H9 (cell line): ENCODE measurements around the gene ARSI. TPM values are rescaled to one million over a fixed set of nuclear protein-coding genes. Genes with fewer than 3 reads are reported as not detected.

Experiments used
- DNase-seq: peaks from one replicate; pipeline ENCODE4 v3.0.0-alpha.2; 2017
- H2AFZ ChIP-seq: one replicate; pipeline ENCODE4 v1.6.1; 2013; ENCODE audit warnings: mild to moderate bottlenecking, low read length, control low read depth, moderate library complexity
- H2AK5ac ChIP-seq: 2 replicates; pipeline ENCODE4 v1.6.1; 2013; ENCODE audit warnings: low read length, control low read depth, mixed read lengths; ENCODE audit not compliant: insufficient read length
- H2BK120ac ChIP-seq: one replicate; pipeline ENCODE4 v1.6.1; 2013; ENCODE audit warnings: low read depth, mild to moderate bottlenecking, low read length, control low read depth, inconsistent platforms; ENCODE audit not compliant: poor library complexity, severe bottlenecking
- H2BK12ac ChIP-seq: 2 replicates; pipeline ENCODE4 v1.6.1; 2013; ENCODE audit warnings: low read length, control low read depth, mixed read lengths, low read depth; ENCODE audit not compliant: insufficient read length
- H2BK15ac ChIP-seq: 2 replicates; pipeline ENCODE4 v1.6.1; 2013; ENCODE audit warnings: low read depth, low read length, control low read depth
- H2BK20ac ChIP-seq: one replicate; pipeline ENCODE4 v1.6.1; 2013; ENCODE audit warnings: low read depth, mild to moderate bottlenecking, low read length, control low read depth, inconsistent platforms; ENCODE audit not compliant: poor library complexity, severe bottlenecking
- H2BK5ac ChIP-seq: 2 replicates; pipeline ENCODE4 v1.6.1; 2013; ENCODE audit warnings: low read length, control low read depth, mixed read lengths; ENCODE audit not compliant: insufficient read length
- H3K14ac ChIP-seq: 2 replicates; pipeline ENCODE4 v1.6.1; 2013; ENCODE audit warnings: low read length, control low read depth; ENCODE audit not compliant: insufficient read depth
- H3K18ac ChIP-seq: 2 replicates; pipeline ENCODE4 v1.6.1; 2013; ENCODE audit warnings: low read depth, mild to moderate bottlenecking, mixed read lengths, low read length, control low read depth; ENCODE audit not compliant: insufficient read length
- H3K23ac ChIP-seq: 2 replicates; pipeline ENCODE4 v1.6.1; 2013; ENCODE audit warnings: low read length, control low read depth, mixed read lengths, low read depth; ENCODE audit not compliant: insufficient read length
- H3K23me2 ChIP-seq: 2 replicates; pipeline ENCODE4 v1.6.1; 2013; ENCODE audit warnings: low read depth, mild to moderate bottlenecking, mixed read lengths, low read length, control low read depth; ENCODE audit not compliant: insufficient read length, poor library complexity, severe bottlenecking
- H3K27ac ChIP-seq: 2 replicates; pipeline ENCODE4 v1.5.1; 2013; ENCODE audit warnings: low read length, control low read depth, mixed read lengths, low read depth; ENCODE audit not compliant: insufficient read length
- H3K27me3 ChIP-seq: 2 replicates; pipeline ENCODE4 v1.6.1; 2013; ENCODE audit warnings: low read length, control low read depth, inconsistent platforms; ENCODE audit not compliant: insufficient read depth
- H3K4ac ChIP-seq: 2 replicates; pipeline ENCODE4 v1.6.1; 2013; ENCODE audit warnings: low read depth, mild to moderate bottlenecking, control low read depth, inconsistent platforms, low read length, moderate library complexity
- H3K4me1 ChIP-seq: 2 replicates; pipeline ENCODE4 v1.6.1; 2013; ENCODE audit warnings: low read length, control low read depth, inconsistent platforms; ENCODE audit not compliant: insufficient read depth
- H3K4me2 ChIP-seq: 2 replicates; pipeline ENCODE4 v1.6.1; 2013; ENCODE audit warnings: low read length, control low read depth, mixed read lengths; ENCODE audit not compliant: insufficient read length, insufficient read depth
- H3K56ac ChIP-seq: 2 replicates; pipeline ENCODE4 v1.6.1; 2013; ENCODE audit warnings: low read depth, mild to moderate bottlenecking, mixed read lengths, low read length, control low read depth; ENCODE audit not compliant: insufficient read length
- H3K79me1 ChIP-seq: 2 replicates; pipeline ENCODE4 v1.6.1; 2013; ENCODE audit warnings: low read depth, mild to moderate bottlenecking, moderate library complexity, low read length, control low read depth, inconsistent platforms; ENCODE audit not compliant: insufficient read depth, poor library complexity, severe bottlenecking
- H3K79me2 ChIP-seq: 2 replicates; pipeline ENCODE4 v1.6.1; 2013; ENCODE audit warnings: low read length, control low read depth, inconsistent platforms; ENCODE audit not compliant: insufficient read depth
- H3K9ac ChIP-seq: 2 replicates; pipeline ENCODE4 v1.6.1; 2013; ENCODE audit warnings: low read length, control low read depth, mixed read lengths; ENCODE audit not compliant: insufficient read length; ENCODE audit errors: extremely low read depth
- H3K9me3 ChIP-seq: one replicate; pipeline ENCODE4 v1.6.1; 2013; ENCODE audit warnings: low read depth, low read length, inconsistent platforms; ENCODE audit not compliant: control insufficient read depth
- H3T11ph ChIP-seq: one replicate; pipeline ENCODE4 v1.6.1; 2013; ENCODE audit warnings: mild to moderate bottlenecking, low read length, control low read depth, inconsistent platforms
- H4K20me1 ChIP-seq: one replicate; pipeline ENCODE4 v1.6.1; 2013; ENCODE audit not compliant: control insufficient read depth, insufficient read length, insufficient read depth
- H4K5ac ChIP-seq: 2 replicates; pipeline ENCODE4 v1.6.1; 2013; ENCODE audit warnings: low read depth, mild to moderate bottlenecking, mixed read lengths, low read length, control low read depth; ENCODE audit not compliant: insufficient read length
- H4K8ac ChIP-seq: replicated peaks from 2 replicates; pipeline ENCODE4 v1.6.1; 2013; ENCODE audit warnings: low read length, control low read depth, mixed read lengths, low read depth; ENCODE audit not compliant: insufficient read length
- H4K91ac ChIP-seq: 2 replicates; pipeline ENCODE4 v1.6.1; 2013; ENCODE audit warnings: low read depth, mild to moderate bottlenecking, moderate library complexity, mixed read lengths, low read length, control low read depth; ENCODE audit not compliant: insufficient read length
- H3K27ac Mint-ChIP-seq, 3 experiments: 2 replicates in 2 of 3; 3 replicates in 1 of 3; pipeline ENCODE4 v1.8.0; 2020 to 2021; ENCODE audit warnings: mixed read lengths in 3 of 3, mild to moderate bottlenecking in 1 of 3, moderate library complexity in 1 of 3
- H3K27me3 Mint-ChIP-seq: 2 replicates; pipeline ENCODE4 v1.8.0; 2021; ENCODE audit warnings: low read depth, mild to moderate bottlenecking, moderate library complexity, mixed read lengths
- H3K36me3 Mint-ChIP-seq, 3 experiments: 2 replicates in 2 of 3; 3 replicates in 1 of 3; pipeline ENCODE4 v1.8.0; 2020 to 2021; ENCODE audit warnings: low read depth in 3 of 3, mixed read lengths in 3 of 3; ENCODE audit not compliant: insufficient read depth in 1 of 3
- H3K4me1 Mint-ChIP-seq, 2 experiments: 2 replicates each; pipeline ENCODE4 v1.8.0; 2020; ENCODE audit warnings: mixed read lengths in 2 of 2
- H3K4me3 Mint-ChIP-seq, 2 experiments: 2 replicates in 1 of 2; 3 replicates in 1 of 2; pipeline ENCODE4 v1.8.0; 2020 to 2021; ENCODE audit warnings: mild to moderate bottlenecking in 2 of 2, mixed read lengths in 2 of 2, moderate library complexity in 1 of 2
- H3K9me3 Mint-ChIP-seq, 2 experiments: 2 replicates in 1 of 2; 3 replicates in 1 of 2; pipeline ENCODE4 v1.8.0; 2020; ENCODE audit warnings: mild to moderate bottlenecking in 2 of 2, mixed read lengths in 2 of 2, moderate library complexity in 1 of 2
- CTCF ChIP-seq: fragments of 200-600 bp; sonication (generic); conservative IDR thresholded peaks from 3 replicates; pipeline ENCODE4 v1.8.0; 2021; ENCODE audit warnings: antibody characterized with exemption, mild to moderate bottlenecking
- WGBS: extraction: QIAGEN DNeasy Blood & Tissue Kit; methylation state at CpG from one replicate; pipeline ENCODE4 v1.1.7; 2013; ENCODE audit warnings: missing lambda C conversion rate, low lambda C conversion rate, mixed read lengths; ENCODE audit not compliant: insufficient read length; ENCODE audit errors: extremely low coverage; 5-methylcytosine and 5-hydroxymethylcytosine counted together
- total RNA-seq: library from RNA; stranded (reverse); gene quantifications from 2 replicates; pipeline ENCODE4 v1.2.1, GENCODE V29; 2021

Gene ARSI
- total RNA-seq, 1 experiment from 2014 or later = 1.7 TPM

DNA sequence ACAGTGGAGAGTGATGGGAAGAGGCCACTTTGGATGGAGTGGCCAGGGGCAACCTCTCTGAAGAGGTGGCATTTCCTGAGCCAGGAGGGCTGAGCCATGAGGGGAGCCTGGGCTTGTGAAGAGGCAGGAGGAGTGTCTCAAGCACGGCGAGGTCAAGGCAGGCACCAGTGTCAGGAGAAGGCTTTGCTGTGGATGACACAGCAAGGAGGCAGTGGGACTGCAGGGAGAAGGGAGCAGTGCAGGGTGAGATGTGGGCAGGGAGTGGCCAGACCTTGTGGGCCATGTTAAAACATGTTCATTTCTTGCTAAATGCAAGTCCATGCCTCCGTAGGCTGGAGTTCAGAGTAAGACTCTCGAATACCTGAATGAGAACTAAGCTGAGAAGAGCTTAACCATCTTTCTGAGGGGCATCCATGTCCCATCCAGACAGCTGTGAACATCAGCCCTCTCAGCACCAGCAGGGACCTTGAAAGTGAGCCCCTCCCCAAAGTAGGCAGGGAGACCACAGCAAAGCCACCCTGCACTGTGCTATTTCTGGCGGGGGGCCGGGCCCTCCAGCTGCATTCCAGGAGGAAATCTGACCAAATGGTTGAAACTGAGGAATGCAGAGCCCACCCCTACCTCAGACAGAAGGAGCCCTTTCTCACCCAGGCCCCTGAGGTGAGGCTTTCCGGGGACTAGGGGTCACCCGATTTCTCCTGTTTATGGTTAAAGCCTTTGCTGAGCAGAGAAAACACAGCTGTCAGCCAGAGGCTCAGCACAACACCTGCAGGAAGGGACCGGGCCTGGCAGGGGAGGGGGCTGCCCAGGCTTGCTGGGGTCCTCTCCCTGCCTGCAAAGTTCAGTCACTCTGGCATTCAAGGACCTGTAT, 16.1 kb upstream of the ARSI start:
- no peak overlapping the region for H3K27ac ChIP-seq
- no peak overlapping the region for H3K4ac ChIP-seq
- no peak overlapping the region for H3K14ac ChIP-seq
- H4K20me1 ChIP-seq = no peaks in the 10 kb centered on the region
- Mint-ChIP-seq H3K4me1 (peaks cover 15 to 20% of the 10 kb centered on the region in 2 experiments), H3K36me3 (no peaks in the 10 kb centered on the region), H3K27ac (peak overlapping the region in 2 of 3 experiments; percentile 40 to 74; a peak in 2 of 7 replicates), H3K4me3 (no peak overlapping the region), H3K27me3 (no peaks in the 10 kb centered on the region; the same call in none of the 2 replicates), H3K9me3 (no peaks in the 10 kb centered on the region)
- H2AFZ ChIP-seq = no peak overlapping the region
- no peak overlapping the region for H3K23ac ChIP-seq
- no peak overlapping the region for H2BK15ac ChIP-seq
- no peak overlapping the region for H3K9ac ChIP-seq
- H3K4me2 ChIP-seq = no peak overlapping the region
- H2BK20ac ChIP-seq = no peak overlapping the region
- H2BK12ac ChIP-seq = no peak overlapping the region
- no peak overlapping the region for H3K56ac ChIP-seq
- H3K23me2 ChIP-seq = no peaks in the 10 kb centered on the region
- no peak overlapping the region for H4K91ac ChIP-seq
- 0 out of 2 replicates have a peak, but pooled peaks cover 2% of the 10 kb centered on the region for H3K4me1 ChIP-seq
- no peak overlapping the region for H4K8ac ChIP-seq
- no peaks in the 10 kb centered on the region for H3K9me3 ChIP-seq
- no peak overlapping the region for H2BK120ac ChIP-seq
- H3K18ac ChIP-seq = no peak overlapping the region
- H3K79me2 ChIP-seq = no peaks in the 10 kb centered on the region
- H2BK5ac ChIP-seq = no peak overlapping the region
- no peaks in the 10 kb centered on the region for H3K79me1 ChIP-seq
- H2AK5ac ChIP-seq = no peak overlapping the region
- TF ChIP-seq CTCF = no peak
- no peak overlapping the region for H3T11ph ChIP-seq
- no peak overlapping the region for H4K5ac ChIP-seq
- H3K27me3 ChIP-seq = no peaks in the 10 kb centered on the region
- DNase-seq = no peak
- no CpG with 5 or more reads among the region's 9 CpGs for WGBS
